ENCODE results near the gene BAIAP3. TPM values are rescaled to one million over a fixed set of nuclear protein-coding genes. Genes with fewer than 3 reads are reported as not detected.
A peak's percentile ranks its signal among the peaks of the same experiment; 100 is the strongest.

The BAIAP3 gene
- total and polyA plus RNA-seq, 2 of the 4 experiments (the other 2 are of a cell fraction): 0.36 to 0.65 TPM

- no peak overlapping the region for H3K4ac ChIP-seq (ENCODE audit: low read depth, low read length)
- H2BK20ac ChIP-seq (ENCODE audit: low read depth, low read length): no peak overlapping the region
- no peak overlapping the region for H3K18ac ChIP-seq (ENCODE audit: low read depth, low read length)
- H3K79me1 ChIP-seq (ENCODE audit: low read depth in 1 of 2, low read length in 2 of 2): peaks cover 21 to 51% of the 10 kb centered on the region in 2 experiments
- ChIA-PET POLR2A (ENCODE audit: unreplicated experiment) (no interaction called here), CTCF (no interaction called here)
- no peak overlapping the region for H2BK15ac ChIP-seq (ENCODE audit: low read depth, low read length)
- intact Hi-C loops (cut with micrococcal nuclease) (no loop called here), in situ Hi-C loops (cut with MboI; ENCODE audit: low sequenced_read_pairs) (no loop called here), dilution Hi-C loops (cut with HindIII; ENCODE audit: low sequenced_read_pairs, unreplicated experiment) (no loop called here)
- no peak overlapping the region for H3K14ac ChIP-seq (replicated peaks; ENCODE audit: low read depth, low read length)
- H4K5ac ChIP-seq (ENCODE audit: low read depth, low read length): no peak overlapping the region
- peaks cover 9% of the 10 kb centered on the region for H3K4me1 ChIP-seq (ENCODE audit: control insufficient read depth, insufficient read depth, low read length)
- TF ChIP-seq RAD21 (IDR thresholded peaks at IDR 0.05; ENCODE audit: low read length) (no peak), CTCF (conservative IDR thresholded peaks at IDR 0.05; ENCODE audit: low read depth, low read length) (no peak), RFX5 (IDR thresholded peaks at IDR 0.05; ENCODE audit: low read depth, low read length) (no peak), MAZ (IDR thresholded peaks at IDR 0.05; ENCODE audit: borderline replicate concordance, low read depth, low read length) (no peak), MXI1 (IDR thresholded peaks at IDR 0.05; ENCODE audit: borderline replicate concordance, low read depth, low read length) (no peak), NFE2L2 (IDR thresholded peaks at IDR 0.05; ENCODE audit: low read depth, low read length) (no peak), RCOR1 (IDR thresholded peaks at IDR 0.05; ENCODE audit: insufficient replicate concordance, low read length) (no peak), CHD1 (IDR thresholded peaks at IDR 0.05; ENCODE audit: low read depth, low read length) (no peak), MAFK (IDR thresholded peaks at IDR 0.05; ENCODE audit: low read depth, low read length) (no peak), CEBPB (IDR thresholded peaks at IDR 0.05; ENCODE audit: low read depth, low read length) (no peak), SMC3 (IDR thresholded peaks at IDR 0.05; ENCODE audit: low read depth, low read length) (no peak), BHLHE40 (IDR thresholded peaks at IDR 0.05; ENCODE audit: low read depth, low read length) (no peak), POLR2A (IDR thresholded peaks at IDR 0.05; ENCODE audit: low read depth, low read length) (no peak), FOS (IDR thresholded peaks at IDR 0.05; ENCODE audit: low read depth, low read length) (no peak)
- TF ChIP-seq, protein P1, sequence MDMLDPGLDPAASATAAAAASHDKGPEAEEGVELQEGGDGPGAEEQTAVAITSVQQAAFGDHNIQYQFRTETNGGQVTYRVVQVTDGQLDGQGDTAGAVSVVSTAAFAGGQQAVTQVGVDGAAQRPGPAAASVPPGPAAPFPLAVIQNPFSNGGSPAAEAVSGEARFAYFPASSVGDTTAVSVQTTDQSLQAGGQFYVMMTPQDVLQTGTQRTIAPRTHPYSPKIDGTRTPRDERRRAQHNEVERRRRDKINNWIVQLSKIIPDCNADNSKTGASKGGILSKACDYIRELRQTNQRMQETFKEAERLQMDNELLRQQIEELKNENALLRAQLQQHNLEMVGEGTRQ (IDR thresholded peaks at IDR 0.05; ENCODE audit: low read depth, low read length): no peak
- TF ChIP-seq, protein P2, sequence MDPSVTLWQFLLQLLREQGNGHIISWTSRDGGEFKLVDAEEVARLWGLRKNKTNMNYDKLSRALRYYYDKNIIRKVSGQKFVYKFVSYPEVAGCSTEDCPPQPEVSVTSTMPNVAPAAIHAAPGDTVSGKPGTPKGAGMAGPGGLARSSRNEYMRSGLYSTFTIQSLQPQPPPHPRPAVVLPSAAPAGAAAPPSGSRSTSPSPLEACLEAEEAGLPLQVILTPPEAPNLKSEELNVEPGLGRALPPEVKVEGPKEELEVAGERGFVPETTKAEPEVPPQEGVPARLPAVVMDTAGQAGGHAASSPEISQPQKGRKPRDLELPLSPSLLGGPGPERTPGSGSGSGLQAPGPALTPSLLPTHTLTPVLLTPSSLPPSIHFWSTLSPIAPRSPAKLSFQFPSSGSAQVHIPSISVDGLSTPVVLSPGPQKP (IDR thresholded peaks at IDR 0.05; ENCODE audit: borderline replicate concordance, low read depth, low read length): no peak
- H3K27me3 ChIP-seq (ENCODE audit: control insufficient read depth, insufficient read depth, low read length): no peaks in the 10 kb centered on the region
- peaks cover 25% of the 10 kb centered on the region for H3K36me3 ChIP-seq (ENCODE audit: control insufficient read depth, insufficient read depth, low read length)
- H3K27ac ChIP-seq (ENCODE audit: insufficient read depth, low read length): no peak overlapping the region
- H2AFZ ChIP-seq (replicated peaks; ENCODE audit: low read length, poor library complexity): no peak overlapping the region
- H3K9me1 ChIP-seq (ENCODE audit: insufficient read depth, low read length): no peaks in the 10 kb centered on the region
- no TSS peak for BruUV-seq (replicated peaks)
- no peak overlapping the region for H3K23ac ChIP-seq (ENCODE audit: low read depth, low read length)
- peaks cover 9% of the 10 kb centered on the region for H4K20me1 ChIP-seq (ENCODE audit: insufficient read depth, low read length)
- H2BK120ac ChIP-seq (ENCODE audit: low read depth, low read length): no peak overlapping the region
- no peak overlapping the region for H2AK5ac ChIP-seq (ENCODE audit: low read depth, low read length)
- H3K4me3 ChIP-seq (ENCODE audit: insufficient read depth, low read depth, low read length): no peak overlapping the region
- H3K4me2 ChIP-seq (ENCODE audit: low read depth, low read length): no peak overlapping the region
- no peak overlapping the region for H4K91ac ChIP-seq (ENCODE audit: insufficient read depth, low read depth, low read length)
- no peaks in the 10 kb centered on the region for H3K9me3 ChIP-seq (ENCODE audit: control insufficient read depth, insufficient read depth, low read length)
- H4K8ac ChIP-seq (ENCODE audit: low read depth in 2 of 2, low read length in 2 of 2): no peak overlapping the region
- no peak overlapping the region for H3K56ac ChIP-seq (ENCODE audit: extremely low read depth, insufficient read depth, low read length)
- ATAC-seq (ENCODE audit: low read depth) (no peak), DNase-seq (no peak)
- H2BK5ac ChIP-seq (ENCODE audit: low read depth, low read length, poor library complexity, severe bottlenecking): no peak overlapping the region
- no peak overlapping the region for H3K9ac ChIP-seq (ENCODE audit: low read depth, low read length)
- H2AK9ac ChIP-seq (replicated peaks; ENCODE audit: low read depth, low read length, poor library complexity): peak overlapping the region; percentile 28
- WGBS, 2 experiments (ENCODE audit: extremely low coverage in 2 of 2, insufficient read length in 1 of 2): 91% methylated on average over 9 of the region's 17 CpGs; no CpG with 5 or more reads in 1 of the 2 experiments
Measured at GRCh38 chr16:1349951-1350350, 16.5 kb downstream of the BAIAP3 start.

Data from IMR-90 (cell line).